Measurements from ENCODE around the gene EPB41L2.

GRCh38 chr6:130893277-130893676 is 169.8 kb downstream of the EPB41L2 start:
- no peak for TF ChIP-seq CTCF (IDR thresholded peaks at IDR 0.05)
- TF ChIP-seq POLR2A (IDR thresholded peaks at IDR 0.05): no peak
- no peak for TF ChIP-seq POLR2AphosphoS5 (IDR thresholded peaks at IDR 0.05)
- TF ChIP-seq EP300 (IDR thresholded peaks at IDR 0.05): no peak

Measured in upper lobe of left lung (tissue), 4 donors.